Retinal pigment epithelial cell (primary cell): ENCODE measurements around the gene NFKBIZ.

Experiments used
- DNase-seq: peaks from one replicate; pipeline ENCODE4 v3.0.0-alpha.2; 2010; ENCODE audit warnings: low read depth
- H3K4me3 ChIP-seq: 2 replicates; pipeline ENCODE4 v1.5.1; 2011; ENCODE audit warnings: mild to moderate bottlenecking, low read length, control low read depth, moderate library complexity
- CTCF ChIP-seq: conservative IDR thresholded peaks from 2 replicates; pipeline ENCODE4 v1.5.1; 2011; ENCODE audit warnings: low read depth, low read length, control low read depth, inconsistent platforms

NFKBIZ gene

DNA sequence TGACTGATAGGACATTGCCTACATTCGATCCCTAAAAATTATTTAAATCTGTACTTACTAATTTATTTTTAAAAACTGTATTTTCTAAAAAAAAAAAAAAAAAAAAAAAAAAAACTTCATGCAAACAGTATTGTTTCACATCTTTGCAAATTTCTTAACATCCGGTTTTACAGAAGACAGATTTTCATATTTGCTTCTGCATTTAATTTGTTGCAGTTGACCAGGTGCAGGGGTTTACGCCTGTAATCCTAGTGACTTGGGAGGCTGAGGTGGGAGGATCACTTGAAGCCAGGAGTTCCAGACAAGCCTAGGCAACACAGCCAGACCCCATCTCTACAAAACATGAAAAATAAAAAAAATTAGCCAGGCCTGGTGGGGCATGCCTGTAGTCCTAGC lies 6.4 kb upstream of the NFKBIZ start:
- DNase-seq = no peak
- H3K4me3 ChIP-seq = no peak overlapping the region
- TF ChIP-seq CTCF = no peak

GRCh38 chr3:101845425-101845824 lies 3.9 kb upstream of the NFKBIZ start:
- no peak for DNase-seq
- TF ChIP-seq CTCF = no peak
- no peak overlapping the region for H3K4me3 ChIP-seq

DNA sequence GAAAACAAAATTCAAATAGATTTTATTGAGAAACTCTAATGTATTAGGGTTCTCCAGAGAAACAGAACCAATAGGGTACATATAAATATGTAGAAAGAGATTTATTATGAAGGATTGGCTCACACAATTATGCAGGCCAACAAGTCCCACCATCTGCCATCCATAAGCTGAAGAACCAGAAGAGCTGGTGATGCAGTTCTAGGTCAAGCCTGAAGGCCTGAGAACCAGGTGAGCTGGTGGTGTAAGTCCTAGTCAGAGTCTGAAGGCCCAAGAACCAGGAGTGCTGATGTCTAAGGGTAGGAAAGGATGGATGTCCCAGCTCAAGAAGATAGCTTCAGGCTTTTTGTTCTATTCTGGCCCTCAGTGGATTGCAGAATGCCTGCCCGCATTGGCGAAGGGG lies 2.6 kb upstream of the NFKBIZ start:
- no peak for TF ChIP-seq CTCF
- DNase-seq = no peak
- H3K4me3 ChIP-seq = no peak overlapping the region

GRCh38 chr3:101847328-101847727 lies 2.0 kb upstream of the NFKBIZ start:
- no peak for DNase-seq
- no peak overlapping the region for H3K4me3 ChIP-seq
- TF ChIP-seq CTCF = no peak

DNA sequence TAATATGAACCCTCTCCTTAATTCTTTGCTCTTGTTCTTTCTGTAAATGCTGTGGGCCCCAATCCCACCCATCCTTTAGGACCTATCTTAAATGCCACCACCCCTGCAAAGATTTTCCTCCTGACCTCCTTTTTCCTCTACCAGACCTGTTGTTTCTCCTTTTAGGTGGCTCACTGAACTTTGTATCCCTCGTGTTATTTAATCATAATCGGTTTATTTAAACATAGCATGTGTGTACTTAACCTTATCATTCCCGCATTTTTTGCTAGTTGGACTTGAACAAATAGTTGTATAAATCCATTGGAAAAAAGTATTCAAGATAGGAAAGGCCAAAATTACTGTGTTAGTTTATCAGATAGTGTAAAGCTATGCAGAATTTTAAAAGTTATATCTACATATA lies 988 bp upstream of the NFKBIZ start:
- TF ChIP-seq CTCF = no peak
- no peak for DNase-seq
- H3K4me3 ChIP-seq = peak overlapping the region; percentile 40

GRCh38 chr3:101849714-101850245 lies 466 bp downstream of the NFKBIZ start:
- DNase-seq = no peak
- TF ChIP-seq CTCF = no peak

DNA sequence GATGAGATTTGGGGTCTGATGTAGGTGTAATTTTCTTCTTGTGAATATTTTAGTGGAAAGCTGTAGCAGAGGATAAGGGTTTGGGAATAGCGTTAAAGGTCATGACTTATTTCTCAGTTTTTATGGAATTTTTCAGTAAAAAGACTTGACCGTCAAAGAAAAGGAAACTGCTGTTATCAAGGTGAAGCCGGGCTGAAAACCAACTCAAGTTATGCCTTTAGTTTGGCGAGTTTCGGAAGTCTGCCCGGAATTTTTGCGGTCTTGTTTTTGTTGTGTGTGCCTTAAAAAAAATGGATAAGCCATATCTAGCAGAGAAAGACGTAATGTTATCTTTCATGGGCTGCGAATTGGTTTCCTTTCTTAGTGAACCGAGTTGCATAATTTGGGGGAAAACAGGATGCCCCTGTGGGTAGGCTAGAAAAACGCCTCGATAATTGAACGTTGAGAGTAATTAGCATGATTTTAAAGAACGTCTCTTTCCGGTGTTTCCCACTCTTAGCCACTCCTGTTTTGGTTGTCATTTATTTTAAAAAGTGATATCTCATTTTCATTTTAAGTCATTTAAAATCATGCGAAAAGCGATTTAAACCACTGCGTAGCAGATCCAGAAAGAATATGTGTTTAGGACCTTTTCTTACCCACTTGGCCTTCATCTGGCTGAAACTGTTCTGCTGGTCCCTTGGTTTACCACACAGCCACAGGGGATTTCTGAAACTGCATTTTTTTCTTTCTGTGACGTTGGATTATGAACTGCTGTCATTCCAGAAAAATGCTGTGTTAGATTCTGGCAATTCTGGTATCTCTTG lies 1.1 kb downstream of the NFKBIZ start:
- no peak for DNase-seq
- no peak for TF ChIP-seq CTCF
- H3K4me3 ChIP-seq = peak overlapping the region; percentile 80

More at GRCh38 chr3:101849714-101850245, 466 bp downstream of the NFKBIZ start:
- peak overlapping the region; percentile 80 for H3K4me3 ChIP-seq
